Thoracic aorta (tissue), 2 donors: Measurements from ENCODE around the gene CYFIP1. TPM values are rescaled to one million over a fixed set of nuclear protein-coding genes. Genes with fewer than 3 reads are reported as not detected.

ENCODE experiments used
- ATAC-seq: fragments of 150-250 bp; one replicate; pipeline ENCODE4 v1.8.0; 2017; ENCODE audit warnings: low read depth; ENCODE audit not compliant: insufficient number of reproducible peaks, low FRiP score
- DNase-seq: peaks from one replicate; pipeline ENCODE4 v3.0.0-alpha.2; 2020; ENCODE audit warnings: low spot score
- H3K27ac ChIP-seq, 2 donors: fragments of 200-600 bp; sonication (generic); 1 replicate in 1 of 2; 2 replicates in 1 of 2; pipeline ENCODE4 v1.5.1; 2016; ENCODE audit warnings: mild to moderate bottlenecking in 2 of 2, moderate library complexity in 2 of 2
- H3K27me3 ChIP-seq: fragments of 200-600 bp; sonication (generic); replicated peaks from 2 replicates; pipeline ENCODE4 v1.6.0; 2016; ENCODE audit warnings: mild to moderate bottlenecking; ENCODE audit not compliant: insufficient read depth
- H3K36me3 ChIP-seq: fragments of 200-600 bp; sonication (generic); one replicate; pipeline ENCODE4 v1.5.1; 2016
- H3K4me1 ChIP-seq, 2 donors: fragments of 200-600 bp; sonication (generic); 1 replicate in 1 of 2; 2 replicates in 1 of 2; pipeline versions ENCODE4 v1.5.1 to v1.6.0; 2016; ENCODE audit warnings: low read depth in 2 of 2, mild to moderate bottlenecking in 1 of 2; ENCODE audit not compliant: control insufficient read depth in 1 of 2
- H3K4me3 ChIP-seq: fragments of 200-600 bp; sonication (generic); 2 replicates; pipeline ENCODE4 v1.5.1; 2016; ENCODE audit warnings: mild to moderate bottlenecking
- H3K9me3 ChIP-seq: fragments of 200-600 bp; sonication (generic); 2 replicates; pipeline ENCODE4 v1.5.1; 2016
- total RNA-seq, 2 donors: library from RNA; depleted of rRNA; stranded (reverse); fragments of >200 nt; gene quantifications; one replicate each; pipeline versions ENCODE4 v1.1.0 to v1.2.3, GENCODE V29; 2016
- TF ChIP-seq, protein P1 (sequence below): fragments of 200-600 bp; sonication (generic); IDR thresholded peaks from one replicate; pipeline ENCODE4 v1.5.1; 2019; ENCODE audit warnings: antibody characterized with exemption

CYFIP1 gene
- total RNA-seq, 2 donors from 2014 or later: 112 to 150 TPM

DNA sequence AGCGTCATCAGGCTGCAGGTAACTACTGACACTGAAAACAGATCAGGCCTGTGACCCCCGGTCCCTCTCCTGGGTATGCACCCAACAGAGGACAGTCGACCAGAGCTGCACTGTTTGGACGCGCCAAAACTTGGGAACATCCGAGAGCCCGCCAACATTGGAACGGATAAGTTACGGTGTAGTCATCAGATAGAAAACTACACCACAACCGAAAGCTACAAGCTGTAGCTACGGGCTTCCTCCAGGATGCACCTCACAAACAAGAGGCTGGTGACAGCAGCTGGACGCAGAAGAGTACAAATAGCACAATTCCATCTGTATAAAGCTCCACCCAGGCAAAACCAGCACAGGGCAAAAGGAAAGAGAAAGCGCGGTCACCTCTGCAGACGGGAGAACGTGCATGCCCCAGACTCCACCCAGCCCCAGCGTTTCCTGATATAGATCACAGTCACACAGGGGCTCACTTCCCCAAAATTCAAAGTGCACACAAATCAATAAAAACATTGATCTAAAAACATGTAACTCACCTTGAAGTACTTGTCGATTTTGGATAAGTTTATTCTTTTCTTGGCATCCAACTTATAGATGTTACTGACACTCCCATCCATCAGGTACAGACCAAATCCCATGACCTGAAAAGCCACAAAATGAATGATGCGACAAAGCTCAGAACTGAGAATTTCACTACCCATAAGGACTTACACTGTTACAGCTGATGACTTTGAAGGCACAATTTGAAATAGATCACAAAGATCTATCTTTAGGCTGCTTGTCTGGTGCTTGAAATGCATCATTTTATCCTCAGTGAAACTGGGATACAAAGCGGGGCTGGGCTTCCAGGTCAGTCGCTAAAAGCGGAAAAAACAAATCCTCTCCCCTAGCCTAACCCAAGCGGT is 43.3 kb downstream of the CYFIP1 start:
- DNase-seq: no peak
- no peaks in the 10 kb centered on the region for H3K27me3 ChIP-seq
- TF ChIP-seq, protein P1, sequence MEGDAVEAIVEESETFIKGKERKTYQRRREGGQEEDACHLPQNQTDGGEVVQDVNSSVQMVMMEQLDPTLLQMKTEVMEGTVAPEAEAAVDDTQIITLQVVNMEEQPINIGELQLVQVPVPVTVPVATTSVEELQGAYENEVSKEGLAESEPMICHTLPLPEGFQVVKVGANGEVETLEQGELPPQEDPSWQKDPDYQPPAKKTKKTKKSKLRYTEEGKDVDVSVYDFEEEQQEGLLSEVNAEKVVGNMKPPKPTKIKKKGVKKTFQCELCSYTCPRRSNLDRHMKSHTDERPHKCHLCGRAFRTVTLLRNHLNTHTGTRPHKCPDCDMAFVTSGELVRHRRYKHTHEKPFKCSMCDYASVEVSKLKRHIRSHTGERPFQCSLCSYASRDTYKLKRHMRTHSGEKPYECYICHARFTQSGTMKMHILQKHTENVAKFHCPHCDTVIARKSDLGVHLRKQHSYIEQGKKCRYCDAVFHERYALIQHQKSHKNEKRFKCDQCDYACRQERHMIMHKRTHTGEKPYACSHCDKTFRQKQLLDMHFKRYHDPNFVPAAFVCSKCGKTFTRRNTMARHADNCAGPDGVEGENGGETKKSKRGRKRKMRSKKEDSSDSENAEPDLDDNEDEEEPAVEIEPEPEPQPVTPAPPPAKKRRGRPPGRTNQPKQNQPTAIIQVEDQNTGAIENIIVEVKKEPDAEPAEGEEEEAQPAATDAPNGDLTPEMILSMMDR: no peak
- no peak overlapping the region for H3K27ac ChIP-seq
- peaks cover 0 to 3% of the 10 kb centered on the region in 2 donors for H3K4me1 ChIP-seq
- no peaks in the 10 kb centered on the region for H3K9me3 ChIP-seq
- H3K4me3 ChIP-seq: no peak overlapping the region
- ATAC-seq: no peak
- H3K36me3 ChIP-seq: peaks cover 45% of the 10 kb centered on the region

- H3K4me3 ChIP-seq: no peak overlapping the region
- ATAC-seq: no peak
- TF ChIP-seq, protein P1: no peak
- peaks cover 8% of the 10 kb centered on the region in 2 donors for H3K4me1 ChIP-seq
- no peak for DNase-seq
- H3K9me3 ChIP-seq: no peaks in the 10 kb centered on the region
- peaks cover 50% of the 10 kb centered on the region for H3K36me3 ChIP-seq
- no peak overlapping the region for H3K27ac ChIP-seq
- no peaks in the 10 kb centered on the region for H3K27me3 ChIP-seq
These were observed 46.5 kb downstream of the CYFIP1 start for GRCh38 chr15:22933641-22934061.

GRCh38 chr15:22931784-22932536 is 48.2 kb downstream of the CYFIP1 start:
- Histone ChIP-seq H3K27ac (no peak overlapping the region), H3K27me3 (no peaks in the 10 kb centered on the region), H3K4me3 (no peak overlapping the region), H3K4me1 (peaks cover 8% of the 10 kb centered on the region in 2 donors), H3K36me3 (peaks cover 48% of the 10 kb centered on the region), H3K9me3 (no peaks in the 10 kb centered on the region)
- TF ChIP-seq, protein P1: no peak
- ATAC-seq (no peak), DNase-seq (no peak)

- ATAC-seq (peak; percentile 28), DNase-seq (no peak)
- Histone ChIP-seq H3K9me3 (no peaks in the 10 kb centered on the region), H3K27ac (peak overlapping the region in 1 of 2 donors; percentile 66), H3K4me1 (peaks cover 8% of the 10 kb centered on the region in 2 donors), H3K4me3 (no peak overlapping the region), H3K36me3 (peaks cover 41% of the 10 kb centered on the region), H3K27me3 (no peaks in the 10 kb centered on the region)
- TF ChIP-seq, protein P1: no peak
These were observed 49.2 kb downstream of the CYFIP1 start for GRCh38 chr15:22930782-22931484.

- ATAC-seq (no peak), DNase-seq (no peak)
- TF ChIP-seq, protein P1: no peak
- Histone ChIP-seq H3K27me3 (no peaks in the 10 kb centered on the region), H3K4me1 (peaks cover 8% of the 10 kb centered on the region in 2 donors), H3K27ac (no peak overlapping the region), H3K9me3 (no peaks in the 10 kb centered on the region), H3K36me3 (peaks cover 42% of the 10 kb centered on the region), H3K4me3 (no peak overlapping the region)
These were observed 52.4 kb downstream of the CYFIP1 start for GRCh38 chr15:22927761-22928160.
